Jurkat, Clone E6-1 (cell line): ENCODE measurements around the gene RBM39.
"Not testable (repeated sequence)": the region's sequence is repeated elsewhere in the genome, so short reads cannot be mapped to it uniquely, and the experiment has no call there.

Source experiments
- DNase-seq: peaks from one replicate; pipeline ENCODE4 v3.0.0-alpha.2; 2011; ENCODE audit warnings: low read depth, low spot score
- H3K4me3 ChIP-seq: 2 replicates; pipeline ENCODE4 v1.5.1; 2011; ENCODE audit warnings: mild to moderate bottlenecking, low read length, control low read depth, moderate library complexity

The RBM39 gene

DNA sequence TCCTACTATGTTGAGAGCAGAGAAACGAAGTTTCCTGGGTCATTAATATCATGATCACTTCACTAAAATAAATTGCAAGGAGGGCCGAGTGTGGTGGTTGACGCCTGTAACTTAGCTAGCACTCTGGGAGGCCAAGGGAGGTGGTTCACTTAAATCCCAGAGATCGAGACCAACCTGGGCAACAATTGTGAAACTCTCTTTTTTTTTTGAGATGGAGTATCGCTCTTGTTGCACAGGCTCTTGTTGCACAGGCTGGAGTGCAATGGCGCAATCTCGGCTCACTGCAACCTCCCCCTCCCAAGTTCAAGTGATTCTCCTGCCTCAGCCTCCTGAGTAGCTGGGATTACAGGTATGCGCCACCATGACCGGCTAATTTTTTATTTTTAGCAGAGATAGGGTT, 28.9 kb downstream of the RBM39 start:
- not testable (repeated sequence) for H3K4me3 ChIP-seq, DNase-seq

DNA sequence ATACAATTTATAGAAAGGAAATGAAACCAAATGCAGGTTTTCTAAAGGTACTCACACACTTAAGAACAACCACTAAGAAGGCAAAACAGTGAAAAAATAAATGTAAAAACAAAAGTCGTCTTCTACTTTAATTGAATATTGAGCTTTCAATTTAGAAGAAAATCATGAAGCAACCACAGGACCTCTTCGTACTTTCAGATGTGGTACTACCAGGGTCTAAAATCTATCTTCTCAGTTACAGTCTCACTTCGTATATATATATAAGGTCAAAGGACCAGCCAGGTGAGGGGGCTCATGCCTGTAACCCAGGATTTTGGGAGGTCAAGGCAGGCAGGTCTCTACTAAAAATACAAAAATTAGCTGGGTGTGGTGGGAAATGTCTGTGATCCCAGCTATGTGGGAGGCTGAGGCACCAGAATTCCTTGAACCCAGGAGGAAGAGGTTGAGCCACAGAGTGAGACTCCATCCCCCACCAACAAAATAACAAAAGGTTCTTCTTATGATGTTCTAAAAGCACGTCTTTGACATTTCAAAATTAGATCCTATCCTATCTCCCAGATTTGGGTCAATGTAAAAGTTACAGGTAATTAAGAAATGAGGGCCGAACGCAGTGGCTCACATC, 30.4 kb downstream of the RBM39 start:
- DNase-seq, result no peak
- H3K4me3 ChIP-seq, result no peak overlapping the region

DNA sequence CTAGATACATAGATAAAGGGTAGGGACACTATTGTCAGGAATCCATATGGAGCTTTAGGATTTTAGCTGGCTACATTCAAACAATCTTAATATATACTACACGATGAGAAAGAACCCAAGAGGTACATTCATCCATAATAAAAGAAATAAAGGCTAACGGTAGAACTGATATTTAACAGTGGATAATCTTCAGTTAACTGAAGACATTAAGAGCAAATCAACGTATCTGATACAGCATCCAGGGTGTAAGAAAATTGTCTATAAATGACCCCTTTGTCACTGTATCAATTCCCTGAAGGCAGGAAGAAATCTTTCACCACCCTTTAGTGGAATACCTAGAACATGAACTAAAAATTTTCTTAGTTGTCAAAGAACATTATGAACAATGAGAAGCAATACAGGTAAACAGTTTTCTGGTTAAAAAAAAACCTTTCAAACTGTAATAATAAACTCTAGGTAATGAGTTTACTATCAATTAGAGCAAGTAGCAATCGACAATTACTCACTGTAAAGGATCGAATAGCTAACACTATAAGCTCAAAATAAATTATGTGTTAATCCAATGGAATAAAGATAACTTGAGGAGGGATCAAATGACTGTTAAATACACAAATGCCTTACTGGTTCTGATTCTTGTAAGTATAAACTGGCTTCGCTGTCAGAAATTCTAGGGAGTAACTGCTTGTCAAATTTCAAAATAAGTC, 31.0 kb downstream of the RBM39 start:
- no peak overlapping the region for H3K4me3 ChIP-seq
- DNase-seq, result no peak

DNA sequence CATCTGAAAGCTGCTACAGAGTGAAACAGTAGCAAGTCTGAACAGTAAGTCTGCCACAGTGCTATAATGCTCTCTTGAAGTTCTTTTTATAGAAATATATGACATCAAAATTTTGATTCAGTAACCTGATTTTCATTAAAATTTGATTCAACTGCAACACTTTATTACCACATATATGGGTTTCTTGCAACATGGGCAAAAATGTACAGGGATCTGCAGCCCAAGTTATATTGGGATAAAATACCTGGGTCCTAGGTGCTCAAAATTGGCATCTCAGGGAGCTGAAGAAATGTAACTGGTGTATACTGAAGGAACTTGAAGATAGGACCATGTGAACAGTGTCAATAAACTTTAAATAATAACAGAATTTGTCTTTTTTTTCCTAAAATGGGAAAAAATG, 32.0 kb downstream of the RBM39 start:
- DNase-seq, result no peak
- no peak overlapping the region for H3K4me3 ChIP-seq

DNA sequence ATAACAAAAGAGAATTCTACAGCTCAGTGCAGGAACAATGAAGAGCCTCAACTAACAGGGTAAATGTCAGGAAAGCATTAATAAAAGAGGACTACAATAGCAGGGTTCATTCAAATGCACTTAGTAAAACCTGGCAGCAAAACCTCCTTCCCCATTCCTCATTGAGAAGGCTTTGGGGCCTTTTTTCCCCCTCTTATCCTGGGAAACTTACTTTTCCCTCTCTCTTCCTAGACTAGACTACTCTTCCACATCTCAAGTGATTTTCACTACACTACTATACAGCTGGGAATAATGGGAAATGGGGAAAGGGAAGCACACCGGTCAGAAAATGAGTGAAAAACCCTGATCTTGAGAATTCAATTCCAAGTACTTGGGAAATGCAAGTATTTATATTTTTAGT, 32.8 kb downstream of the RBM39 start:
- H3K4me3 ChIP-seq, result no peak overlapping the region
- no peak for DNase-seq

DNA sequence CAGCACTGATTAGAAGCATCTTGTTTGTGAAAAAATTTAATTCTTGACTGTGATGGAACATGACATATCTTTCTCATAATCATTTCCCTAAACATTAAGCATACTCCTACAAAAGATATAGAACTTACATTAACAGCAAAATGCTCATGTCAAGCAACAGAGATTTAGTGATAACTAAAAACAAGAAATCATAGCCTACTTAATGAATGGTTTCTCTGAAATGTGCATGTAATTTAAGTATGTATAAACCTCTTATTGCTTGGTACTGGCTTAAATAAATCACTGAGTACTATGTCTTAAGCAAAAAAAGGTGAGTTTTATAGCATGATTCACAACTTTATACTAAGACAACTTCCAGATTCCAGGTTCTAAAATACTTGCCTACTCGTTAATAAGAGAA, 33.6 kb downstream of the RBM39 start:
- DNase-seq, result no peak
- H3K4me3 ChIP-seq, result no peak overlapping the region

DNA sequence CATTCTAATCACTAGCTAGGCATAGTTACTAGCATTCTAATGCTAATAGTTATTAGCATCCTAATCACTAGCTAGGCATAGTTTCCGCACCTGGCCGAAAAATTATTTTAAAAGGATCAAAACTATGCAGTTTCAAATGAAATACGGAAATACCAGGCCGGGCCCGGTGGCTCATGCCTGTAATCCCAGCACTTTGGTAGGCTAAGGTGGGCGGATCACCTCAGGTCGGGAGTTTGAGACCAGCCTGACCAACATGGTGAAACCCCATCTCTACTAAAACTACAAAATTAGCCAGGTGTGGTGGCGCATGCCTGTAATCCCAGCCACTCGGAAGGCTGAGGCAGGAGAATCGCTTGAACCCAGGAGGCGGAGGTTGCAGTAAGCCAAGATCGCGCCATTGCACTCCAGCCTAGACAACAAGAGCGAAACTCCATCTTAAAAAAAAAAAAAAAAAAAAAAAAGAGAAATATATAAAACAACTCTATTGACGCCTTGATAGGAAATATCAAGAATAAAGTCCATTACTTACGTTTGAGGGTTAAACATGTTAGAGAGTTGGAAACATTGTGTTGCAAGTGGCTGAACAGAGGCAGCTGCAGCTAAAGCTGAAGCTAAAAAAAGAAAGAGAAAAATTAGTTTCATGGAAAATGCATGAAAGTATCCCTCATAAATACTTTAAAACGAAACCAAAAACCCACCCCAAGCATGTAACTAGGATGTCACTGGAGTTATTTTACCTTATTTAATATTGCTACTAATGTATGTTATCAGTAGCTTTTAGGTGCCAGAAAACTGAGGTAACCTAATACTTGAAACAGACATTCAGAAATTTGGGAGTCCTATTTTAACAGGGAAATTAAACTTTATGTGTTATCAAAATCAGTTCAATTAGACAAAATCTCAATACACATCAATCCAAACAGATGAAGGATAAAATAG, 35.2 kb downstream of the RBM39 start:
- DNase-seq, result not testable (repeated sequence)

DNA sequence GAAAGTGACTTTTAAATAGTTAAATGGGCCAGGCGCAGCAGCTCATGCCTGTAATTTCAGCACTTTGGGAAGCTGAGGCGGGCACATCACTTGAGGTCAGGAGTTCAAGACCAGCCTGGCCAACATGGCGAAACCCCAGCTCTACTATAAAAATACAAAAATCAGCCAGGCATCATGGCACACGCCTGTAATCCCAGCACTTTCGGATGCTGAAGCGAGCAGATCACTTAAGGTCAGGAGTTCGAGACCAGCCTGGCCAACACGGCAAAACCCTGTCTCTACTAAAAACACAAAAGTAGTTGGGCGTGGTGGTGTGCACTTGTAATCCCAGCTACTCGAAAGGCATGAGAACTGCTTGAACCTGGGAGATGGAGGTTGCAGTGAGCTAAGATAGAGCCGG, 36.2 kb downstream of the RBM39 start:
- not testable (repeated sequence) for DNase-seq, H3K4me3 ChIP-seq

More for the DNA sequence above, 35.2 kb downstream of the RBM39 start:
- not testable (repeated sequence) for H3K4me3 ChIP-seq

DNA sequence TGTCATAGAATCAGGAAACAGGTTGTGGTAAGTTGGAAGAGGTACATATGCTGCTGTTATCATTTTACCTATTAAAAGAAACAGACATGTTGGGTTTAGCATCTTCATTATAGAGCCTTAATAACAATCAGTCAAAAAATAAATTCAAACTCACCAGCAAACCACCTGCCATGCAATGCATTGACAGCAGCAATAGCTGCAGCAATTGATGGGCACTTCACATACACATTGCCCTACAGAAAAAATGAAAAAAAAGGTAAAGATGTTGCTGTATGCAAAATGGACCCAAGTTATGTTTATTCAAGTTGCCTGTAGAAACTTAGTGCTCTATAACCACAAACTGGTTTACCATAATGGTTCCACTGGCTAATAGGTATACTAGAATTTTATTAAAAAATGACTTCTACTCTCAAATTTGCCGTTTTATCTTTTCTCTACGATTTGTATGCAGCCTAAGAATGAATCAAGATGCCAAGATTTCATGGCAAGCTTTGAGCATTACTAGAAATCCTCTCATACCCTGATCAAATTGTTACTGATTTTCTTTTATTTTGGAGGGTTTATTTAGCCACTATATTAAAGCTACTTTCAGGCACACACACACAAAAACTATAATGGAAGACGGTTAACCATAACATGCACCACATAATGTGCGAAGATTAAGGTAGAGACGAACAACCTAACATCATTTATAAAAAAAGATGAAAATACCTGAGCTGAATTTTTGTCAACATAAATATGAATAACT, 37.4 kb downstream of the RBM39 start:
- no peak overlapping the region for H3K4me3 ChIP-seq
- DNase-seq, result no peak

DNA sequence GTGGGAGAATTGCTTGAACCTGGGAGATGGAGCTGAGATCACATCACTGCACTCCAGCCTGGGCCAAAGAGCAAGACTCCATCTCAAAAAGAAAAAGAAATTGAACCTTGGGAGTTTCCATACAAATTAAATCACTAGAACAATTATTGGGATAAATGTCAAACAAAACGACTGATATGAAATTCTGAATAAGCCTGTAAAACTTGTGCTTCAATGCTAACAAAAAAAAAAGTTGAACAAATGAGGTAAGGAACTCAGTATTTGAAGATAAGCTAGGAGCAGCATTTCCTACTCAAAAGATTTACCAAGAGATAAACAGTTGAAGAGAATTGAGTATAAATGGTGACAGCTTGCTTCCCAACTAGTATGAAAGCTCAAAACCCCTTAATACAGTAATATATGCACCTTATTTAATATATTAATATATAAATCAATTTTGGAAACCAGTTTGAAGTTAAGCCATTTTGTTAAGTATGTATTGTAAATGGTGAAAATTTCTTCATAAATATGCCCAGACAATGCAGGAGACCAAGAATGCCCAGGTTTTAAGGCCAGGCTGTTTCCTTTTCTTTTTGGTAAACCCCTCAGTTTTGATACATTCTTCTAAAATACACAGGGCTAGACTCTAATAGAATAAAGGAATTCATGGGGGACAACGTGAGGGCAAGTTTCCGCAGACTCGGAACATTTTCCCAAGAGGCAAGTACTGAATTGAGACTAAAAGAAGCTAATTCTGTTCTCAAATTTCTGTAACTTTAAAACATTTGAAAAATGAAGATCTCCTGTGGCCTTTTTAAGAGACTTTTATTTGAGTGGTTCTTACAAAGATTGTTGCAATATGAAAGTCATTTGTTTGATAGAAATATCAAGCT, 39.0 kb downstream of the RBM39 start:
- no peak for DNase-seq
- H3K4me3 ChIP-seq, result no peak overlapping the region

DNA sequence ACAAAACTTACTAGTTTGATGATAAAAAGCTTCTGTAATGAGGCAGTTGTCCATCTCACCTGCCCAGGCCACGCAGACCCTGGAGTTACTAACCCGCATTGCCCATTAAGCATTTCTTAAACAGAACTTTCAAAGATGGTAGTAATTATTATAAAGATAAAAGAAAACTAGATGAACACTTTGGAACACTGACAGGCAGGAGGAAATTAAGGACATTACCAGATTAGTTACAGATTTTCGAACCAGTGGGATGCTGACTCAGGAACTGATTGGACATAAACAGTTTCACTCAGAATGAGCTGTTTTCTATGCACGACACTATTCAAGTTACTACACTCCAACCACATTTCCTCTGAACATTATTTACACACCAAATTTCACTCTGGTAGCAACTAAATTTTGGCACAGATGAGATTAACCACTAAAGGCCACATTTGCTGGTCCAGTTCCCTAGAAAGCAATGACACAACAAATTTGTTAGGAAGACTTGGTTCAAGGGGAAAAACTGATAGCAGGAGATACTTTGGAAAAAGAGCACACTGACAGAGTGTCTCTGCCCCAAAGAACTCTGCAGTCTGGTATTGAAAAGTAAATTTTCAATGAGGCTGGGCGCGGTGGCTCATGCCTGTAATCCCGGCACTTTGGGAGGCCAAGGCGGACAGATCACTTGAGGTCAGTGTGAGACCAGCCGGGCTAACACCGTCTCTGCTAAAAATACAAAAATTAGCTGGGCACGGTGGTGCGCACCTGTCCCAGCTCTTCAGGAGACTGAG, 39.8 kb downstream of the RBM39 start:
- H3K4me3 ChIP-seq, result no peak overlapping the region
- DNase-seq, result no peak

DNA sequence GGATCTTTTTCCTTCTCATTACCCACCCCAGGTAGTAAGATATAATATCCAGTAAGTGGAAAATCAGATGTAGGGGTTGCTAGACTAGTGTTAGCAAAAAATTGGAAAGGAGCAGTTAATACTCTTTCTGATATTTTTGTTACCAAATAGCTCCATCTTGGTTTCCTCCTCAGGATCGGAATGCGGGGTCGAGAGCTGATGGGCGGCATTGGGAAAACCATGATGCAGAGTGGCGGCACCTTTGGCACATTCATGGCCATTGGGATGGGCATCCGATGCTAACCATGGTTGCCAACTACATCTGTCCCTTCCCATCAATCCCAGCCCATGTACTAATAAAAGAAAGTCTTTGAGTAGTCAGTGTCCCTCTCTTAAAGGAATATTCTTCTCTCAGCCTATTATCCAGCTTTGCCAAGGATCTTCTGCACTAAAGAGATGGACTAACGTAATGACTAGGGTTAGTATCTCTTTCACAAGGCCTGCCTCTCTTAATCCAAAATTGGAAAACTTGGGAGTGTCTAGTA, 41.4 kb downstream of the RBM39 start:
- H3K4me3 ChIP-seq, result peak overlapping the region; percentile 95
- DNase-seq, result no peak

DNA sequence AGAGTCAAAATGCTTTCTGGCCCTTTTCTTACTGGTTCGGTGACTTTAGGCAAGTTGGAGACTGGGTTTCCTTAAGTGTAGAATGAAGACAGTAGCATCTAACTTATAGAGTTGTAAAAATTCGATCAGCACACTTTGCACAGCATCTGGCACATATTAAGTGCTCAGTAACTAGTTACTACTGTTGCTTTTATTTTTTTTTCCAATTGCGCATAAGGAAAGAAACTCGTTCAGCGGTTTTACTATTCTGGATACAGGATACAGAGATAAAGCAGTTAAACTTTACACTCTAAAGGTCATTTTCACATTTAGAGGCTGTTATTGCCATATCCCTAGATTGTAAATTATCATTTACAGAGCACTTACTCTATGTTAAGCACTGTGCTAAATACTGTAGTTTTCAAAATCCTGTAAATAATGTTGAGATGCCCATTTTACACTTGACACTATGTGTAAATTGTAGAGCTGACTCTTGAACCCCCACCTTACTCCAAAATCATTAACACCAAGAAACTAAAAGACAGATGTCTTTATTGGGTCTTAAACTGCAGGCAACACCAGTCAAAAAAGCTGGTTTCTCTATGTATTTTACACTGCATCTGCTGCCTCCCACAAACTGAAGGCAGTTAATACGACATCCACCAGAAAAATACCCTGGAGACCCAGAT, 42.0 kb downstream of the RBM39 start:
- peak overlapping the region; percentile 95 for H3K4me3 ChIP-seq
- DNase-seq, result no peak

DNA sequence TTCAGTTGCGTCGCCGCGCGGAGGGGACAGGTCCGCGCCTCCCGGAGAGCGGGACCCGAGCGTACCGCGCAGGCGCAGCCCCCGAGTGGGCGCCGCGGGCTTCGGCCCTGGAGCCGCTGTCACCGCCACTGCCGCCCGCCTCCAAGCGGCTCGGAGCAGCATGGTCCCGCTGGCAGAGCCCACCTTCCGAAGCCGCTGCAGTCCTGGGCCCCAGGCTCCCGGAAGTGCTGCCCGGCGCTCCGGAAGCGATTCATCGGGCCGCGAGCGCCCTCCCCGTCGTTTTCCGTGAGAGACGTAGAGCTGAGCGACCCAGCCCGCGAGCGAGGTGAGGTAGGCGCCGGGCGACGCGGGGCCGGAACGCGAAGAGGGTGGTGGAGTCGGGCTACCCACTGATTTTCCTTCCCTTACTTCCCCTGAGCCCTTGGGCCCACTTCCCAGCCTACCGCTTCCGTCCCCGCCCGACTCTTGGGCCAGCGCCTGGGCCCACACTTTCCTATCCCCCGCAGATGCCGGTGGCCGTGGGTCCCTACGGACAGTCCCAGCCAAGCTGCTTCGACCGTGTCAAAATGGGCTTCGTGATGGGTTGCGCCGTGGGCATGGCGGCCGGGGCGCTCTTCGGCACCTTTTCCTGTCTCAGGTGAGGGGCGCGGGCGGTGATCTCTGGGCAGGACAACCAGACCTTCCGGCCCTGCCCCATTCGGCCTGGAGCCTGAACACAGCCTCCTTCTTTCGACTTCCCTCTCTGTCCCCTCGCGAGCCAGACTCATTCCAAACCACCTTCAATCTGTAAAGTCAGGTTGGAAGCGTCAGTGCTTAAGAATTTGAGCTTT, 42.7 kb downstream of the RBM39 start, which contains the start of the genes NFS1 and ROMO1:
TSS of gene NFS1 (minus strand) at position 226 of the 830 bp plus-strand sequence. CDS start at position 162, 64 bp downstream.
TSS of gene ROMO1 (plus strand) at position 279 of the 830 bp plus-strand sequence. CDS start at position 507, 228 bp downstream.
- DNase-seq, result peak; percentile 78
- H3K4me3 ChIP-seq, result peak within 1 kb of the TSS; percentile 95

DNA sequence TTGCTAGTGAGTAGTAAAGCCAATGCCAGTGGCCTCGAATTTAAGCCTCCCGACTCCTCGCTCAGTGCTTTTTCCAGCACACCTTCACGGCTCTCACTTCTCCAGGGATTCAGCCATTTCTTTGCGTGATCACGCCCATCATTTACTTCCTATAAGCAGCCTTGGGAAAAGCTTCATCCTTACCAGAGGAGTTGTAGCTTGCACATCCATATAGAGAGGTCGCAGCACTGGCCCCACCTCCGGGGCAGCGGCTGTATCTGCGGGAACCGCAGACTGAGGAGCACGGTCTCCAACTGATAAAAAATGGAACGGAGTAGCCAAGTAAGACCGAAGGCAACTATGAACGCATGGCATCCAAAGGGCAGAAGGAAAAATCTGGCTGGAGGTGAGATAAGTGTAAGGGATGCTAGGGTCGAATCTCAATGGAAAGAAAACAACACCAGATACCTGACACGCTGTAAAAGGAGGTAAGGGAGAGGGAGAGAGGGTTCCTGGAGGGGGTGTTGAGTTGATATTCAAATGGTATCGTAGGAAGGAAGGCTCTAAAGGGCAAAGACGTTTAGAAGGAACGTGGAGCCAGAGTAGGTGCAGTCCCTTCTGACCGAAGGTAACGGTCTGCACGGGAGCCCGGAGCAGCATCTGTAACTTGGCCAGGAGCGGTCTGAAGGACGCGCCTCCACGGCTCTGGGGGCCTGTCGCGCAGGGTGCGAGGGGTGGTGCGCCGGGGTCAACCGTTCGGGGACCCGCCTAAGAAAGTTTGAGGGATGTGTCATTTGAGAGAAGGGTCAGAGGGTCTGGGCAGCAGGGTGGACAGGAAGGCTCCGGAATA, 43.5 kb downstream of the RBM39 start:
- no peak for DNase-seq
- peak overlapping the region; percentile 95 for H3K4me3 ChIP-seq
